ENCODE results near the gene CCDC83. TPM values are rescaled to one million over a fixed set of nuclear protein-coding genes. Genes with fewer than 3 reads are reported as not detected.
A peak's percentile ranks its signal among the peaks of the same experiment; 100 is the strongest.
"Not testable (repeated sequence)": the region's sequence is repeated elsewhere in the genome, so short reads cannot be mapped to it uniquely, and the experiment has no call there.

CCDC83 gene
- total RNA-seq, 1 donor from 2014 or later = not detected

GRCh38 chr11:85835263-85835662 lies 19.9 kb upstream of the CCDC83 start:
- Mint-ChIP-seq H3K4me1 (ENCODE audit: unreplicated experiment) (no peaks in the 10 kb centered on the region), H3K36me3 (no peaks in the 10 kb centered on the region), H3K27ac (no peak overlapping the region), H3K9me3 (no peaks in the 10 kb centered on the region), H3K4me3 (no peak overlapping the region), H3K27me3 (no peaks in the 10 kb centered on the region)
- no peak for TF ChIP-seq CTCF (conservative IDR thresholded peaks at IDR 0.05)
- DNase-seq (ENCODE audit: extremely low spot score, unreplicated experiment) = no peak

- Mint-ChIP-seq H3K27ac (no peak overlapping the region), H3K4me3 (no peak overlapping the region), H3K4me1 (ENCODE audit: unreplicated experiment) (no peaks in the 10 kb centered on the region), H3K27me3 (no peaks in the 10 kb centered on the region), H3K9me3 (no peaks in the 10 kb centered on the region), H3K36me3 (no peaks in the 10 kb centered on the region)
- DNase-seq (ENCODE audit: extremely low spot score, unreplicated experiment) = no peak
- no peak for TF ChIP-seq CTCF (conservative IDR thresholded peaks at IDR 0.05)
Measured at GRCh38 chr11:85835729-85836128, 19.5 kb upstream of the CCDC83 start.

GRCh38 chr11:85840932-85841331 lies 14.3 kb upstream of the CCDC83 start:
- H3K27me3 Mint-ChIP-seq; H3K36me3 Mint-ChIP-seq; H3K4me1 Mint-ChIP-seq (ENCODE audit: unreplicated experiment); H3K4me3 Mint-ChIP-seq; DNase-seq (ENCODE audit: extremely low spot score, unreplicated experiment); H3K27ac Mint-ChIP-seq; H3K9me3 Mint-ChIP-seq: not testable (repeated sequence)

- Mint-ChIP-seq H3K4me1 (ENCODE audit: unreplicated experiment) (no peaks in the 10 kb centered on the region), H3K27ac (peak overlapping the region; percentile 63), H3K36me3 (no peaks in the 10 kb centered on the region), H3K4me3 (no peak overlapping the region), H3K27me3 (no peaks in the 10 kb centered on the region), H3K9me3 (peaks cover 7% of the 10 kb centered on the region)
- TF ChIP-seq CTCF (conservative IDR thresholded peaks at IDR 0.05) = no peak
- no peak for DNase-seq (ENCODE audit: extremely low spot score, unreplicated experiment)
Measured at GRCh38 chr11:85843929-85844328, 11.3 kb upstream of the CCDC83 start.

- no peak for TF ChIP-seq CTCF (conservative IDR thresholded peaks at IDR 0.05)
- no peaks in the 10 kb centered on the region for H3K36me3 Mint-ChIP-seq
- H3K9me3 Mint-ChIP-seq = peaks cover 7% of the 10 kb centered on the region
- no peak overlapping the region for H3K4me3 Mint-ChIP-seq
- H3K27ac Mint-ChIP-seq = peak overlapping the region; percentile 63
- H3K4me1 Mint-ChIP-seq (ENCODE audit: unreplicated experiment) = no peaks in the 10 kb centered on the region
- no peaks in the 10 kb centered on the region for H3K27me3 Mint-ChIP-seq
- no peak for DNase-seq (ENCODE audit: extremely low spot score, unreplicated experiment)
Measured at GRCh38 chr11:85844439-85845123, 10.6 kb upstream of the CCDC83 start.

- peaks cover 7% of the 10 kb centered on the region for H3K9me3 Mint-ChIP-seq
- no peak overlapping the region for H3K4me3 Mint-ChIP-seq
- no peaks in the 10 kb centered on the region for H3K27me3 Mint-ChIP-seq
- no peak for TF ChIP-seq CTCF (conservative IDR thresholded peaks at IDR 0.05)
- no peak overlapping the region for H3K27ac Mint-ChIP-seq
- DNase-seq (ENCODE audit: extremely low spot score, unreplicated experiment) = no peak
- no peaks in the 10 kb centered on the region for H3K4me1 Mint-ChIP-seq (ENCODE audit: unreplicated experiment)
- no peaks in the 10 kb centered on the region for H3K36me3 Mint-ChIP-seq
Measured at GRCh38 chr11:85845124-85845631, 10.0 kb upstream of the CCDC83 start.

Data from type B pancreatic cell (in vitro differentiated cells).